Subcutaneous adipose tissue (tissue), 4 donors: ENCODE measurements around the gene MRPL37. TPM values are rescaled to one million over a fixed set of nuclear protein-coding genes. Genes with fewer than 3 reads are reported as not detected.

Experiments
- CTCF ChIP-seq: fragments of 450-650 bp; IDR thresholded peaks from one replicate; pipeline ENCODE4 v1.5.1; 2016; ENCODE audit warnings: low read depth, mild to moderate bottlenecking, control low read depth, antibody characterized with exemption, moderate library complexity
- total RNA-seq, 4 donors: library from RNA; depleted of rRNA; stranded (reverse); fragments of >200 nt; gene quantifications; one replicate each; pipeline ENCODE4 v1.1.0, GENCODE V29; 2016

The MRPL37 gene
- total RNA-seq, 4 donors from 2014 or later = 55.8 to 86.5 (median 56.9) TPM

GRCh38 chr1:54246116-54246721, 46.3 kb downstream of the MRPL37 start:
- TF ChIP-seq CTCF = no peak

GRCh38 chr1:54247863-54248515, 48.0 kb downstream of the MRPL37 start:
- TF ChIP-seq CTCF = no peak

- TF ChIP-seq CTCF = no peak
These were observed 49.0 kb downstream of the MRPL37 start for GRCh38 chr1:54248966-54249365.

GRCh38 chr1:54249819-54250435, 50.0 kb downstream of the MRPL37 start:
- no peak for TF ChIP-seq CTCF

- TF ChIP-seq CTCF = no peak
These were observed 50.7 kb downstream of the MRPL37 start for GRCh38 chr1:54250670-54251069.

- no peak for TF ChIP-seq CTCF
These were observed 52.5 kb downstream of the MRPL37 start for GRCh38 chr1:54252371-54252936.

GRCh38 chr1:54253480-54253879, 53.5 kb downstream of the MRPL37 start:
- TF ChIP-seq CTCF = no peak
